OCI-LY1 (cell line): ENCODE data around the gene OLIG1.

Experiments
- EZH2 ChIP-seq: fragments of 200-600 bp; sonication (generic), shearing (Covaris generic); IDR thresholded peaks from 2 replicates; pipeline ENCODE4 v1.8.0; 2017; ENCODE audit warnings: borderline replicate concordance, mixed run types, mild to moderate bottlenecking, antibody characterized with exemption, low read length, moderate library complexity, mixed read lengths
- TF ChIP-seq, protein P1 (sequence below): fragments of 200-600 bp; sonication (generic), shearing (Covaris generic); IDR thresholded peaks from 2 replicates; pipeline ENCODE4 v1.5.1; 2017; ENCODE audit warnings: mild to moderate bottlenecking, antibody characterized with exemption, low read length, moderate library complexity, mixed read lengths

DNA sequence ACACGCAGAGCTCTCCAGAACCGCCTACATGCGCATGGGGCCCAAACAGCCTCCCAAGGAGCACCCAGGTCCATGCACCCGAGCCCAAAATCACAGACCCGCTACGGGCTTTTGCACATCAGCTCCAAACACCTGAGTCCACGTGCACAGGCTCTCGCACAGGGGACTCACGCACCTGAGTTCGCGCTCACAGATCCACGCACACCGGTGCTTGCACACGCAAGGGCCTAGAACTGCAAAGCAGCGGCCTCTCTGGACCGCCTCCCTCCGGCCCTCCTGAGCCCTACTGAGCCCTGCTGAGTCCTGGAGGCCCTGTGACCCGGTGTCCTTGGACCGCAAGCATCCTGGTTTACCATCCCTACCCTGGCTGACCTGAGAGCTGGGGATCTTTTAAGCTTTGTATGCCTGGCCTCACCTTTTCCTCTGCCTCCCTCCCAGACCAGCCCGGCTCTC, 36.0 kb upstream of the OLIG1 start:
- TF ChIP-seq, protein P1, sequence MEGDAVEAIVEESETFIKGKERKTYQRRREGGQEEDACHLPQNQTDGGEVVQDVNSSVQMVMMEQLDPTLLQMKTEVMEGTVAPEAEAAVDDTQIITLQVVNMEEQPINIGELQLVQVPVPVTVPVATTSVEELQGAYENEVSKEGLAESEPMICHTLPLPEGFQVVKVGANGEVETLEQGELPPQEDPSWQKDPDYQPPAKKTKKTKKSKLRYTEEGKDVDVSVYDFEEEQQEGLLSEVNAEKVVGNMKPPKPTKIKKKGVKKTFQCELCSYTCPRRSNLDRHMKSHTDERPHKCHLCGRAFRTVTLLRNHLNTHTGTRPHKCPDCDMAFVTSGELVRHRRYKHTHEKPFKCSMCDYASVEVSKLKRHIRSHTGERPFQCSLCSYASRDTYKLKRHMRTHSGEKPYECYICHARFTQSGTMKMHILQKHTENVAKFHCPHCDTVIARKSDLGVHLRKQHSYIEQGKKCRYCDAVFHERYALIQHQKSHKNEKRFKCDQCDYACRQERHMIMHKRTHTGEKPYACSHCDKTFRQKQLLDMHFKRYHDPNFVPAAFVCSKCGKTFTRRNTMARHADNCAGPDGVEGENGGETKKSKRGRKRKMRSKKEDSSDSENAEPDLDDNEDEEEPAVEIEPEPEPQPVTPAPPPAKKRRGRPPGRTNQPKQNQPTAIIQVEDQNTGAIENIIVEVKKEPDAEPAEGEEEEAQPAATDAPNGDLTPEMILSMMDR, result no peak
- no peak for TF ChIP-seq EZH2
